Activated CD4-positive, alpha-beta T cell treated with anti-CD3 and anti-CD28 coated beads, Interleukin-2, Interleukin-6, amounts not matched to agents 100 ng/mL and 50 ng/mL, durations not matched to agents 16 hours and 8 hours (primary cell): ENCODE measurements around the gene GDNF.

ENCODE experiments used
- DNase-seq: peaks from one replicate; pipeline ENCODE4 v3.0.0-alpha.2; 2020

Gene GDNF

DNA sequence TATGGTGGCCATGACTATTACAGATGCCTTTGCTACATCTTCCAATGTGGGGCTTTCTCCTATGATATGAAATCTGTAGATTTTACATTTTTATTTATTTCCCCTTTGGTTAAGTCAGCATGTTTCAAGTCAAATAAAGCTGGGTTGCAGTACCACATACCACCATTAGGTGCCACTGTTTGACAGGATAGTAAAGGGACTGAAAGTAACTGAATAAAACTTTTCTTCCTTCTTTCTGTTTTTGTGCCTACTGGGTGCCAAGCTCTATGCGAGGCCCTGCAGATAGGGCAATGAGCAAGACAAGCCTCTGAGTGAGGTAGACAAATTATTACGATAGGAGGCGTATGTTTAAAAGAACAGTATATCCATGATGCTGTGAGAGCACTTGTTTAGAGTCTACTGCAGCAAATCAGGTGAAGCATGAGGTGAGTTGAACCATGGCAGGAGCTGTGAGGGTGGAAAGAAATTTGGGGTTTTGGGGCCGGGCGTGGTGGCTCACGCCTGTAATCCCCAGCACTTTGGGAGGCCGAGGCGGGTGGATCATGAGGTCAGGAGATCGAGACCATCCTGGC lies 64.8 kb downstream of the GDNF start:
- DNase-seq, result peak; percentile 43

DNA sequence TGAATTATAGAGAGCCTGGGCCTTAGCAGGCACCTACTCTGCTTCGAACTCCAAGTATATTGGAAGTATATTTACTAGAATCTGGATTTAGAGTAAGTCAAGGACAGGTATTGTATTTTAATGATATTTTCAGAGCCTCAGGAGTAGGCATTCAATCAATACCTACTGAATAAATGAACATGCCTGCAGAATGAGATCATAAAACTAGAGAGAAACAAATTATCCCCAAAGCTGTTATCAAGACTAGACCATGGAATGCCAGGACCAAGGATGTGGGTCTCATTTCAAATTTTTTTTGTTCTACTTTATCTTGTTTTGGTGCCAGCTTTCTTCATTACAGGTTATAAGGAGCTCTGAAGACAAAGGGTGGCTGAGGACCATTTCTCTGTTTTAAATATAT lies 66.0 kb downstream of the GDNF start:
- DNase-seq, result no peak

GRCh38 chr5:37772255-37772654 lies 67.6 kb downstream of the GDNF start:
- DNase-seq, result no peak

- no peak for DNase-seq
Observed at GRCh38 chr5:37771731-37772130, 68.1 kb downstream of the GDNF start.

DNA sequence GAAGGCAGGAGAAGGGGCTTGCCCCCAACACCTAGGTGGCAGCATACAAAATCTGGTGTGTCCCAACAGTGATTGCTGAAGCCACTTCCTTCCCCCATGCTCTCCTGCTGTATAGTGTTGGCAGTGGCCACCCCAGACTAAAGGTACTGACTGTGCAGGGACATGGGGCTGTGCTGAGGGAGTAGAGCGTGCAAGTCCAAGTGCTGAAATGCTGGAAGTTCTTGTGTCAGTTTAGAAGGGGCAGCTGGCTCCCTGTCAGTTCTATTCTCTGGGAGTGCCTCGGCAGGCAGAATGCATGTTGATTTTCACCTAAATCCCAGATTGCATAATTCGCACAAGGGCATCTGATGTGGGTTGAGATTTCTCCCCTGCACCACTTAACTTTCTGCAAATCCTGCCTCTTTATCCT lies 68.6 kb downstream of the GDNF start:
- no peak for DNase-seq

DNA sequence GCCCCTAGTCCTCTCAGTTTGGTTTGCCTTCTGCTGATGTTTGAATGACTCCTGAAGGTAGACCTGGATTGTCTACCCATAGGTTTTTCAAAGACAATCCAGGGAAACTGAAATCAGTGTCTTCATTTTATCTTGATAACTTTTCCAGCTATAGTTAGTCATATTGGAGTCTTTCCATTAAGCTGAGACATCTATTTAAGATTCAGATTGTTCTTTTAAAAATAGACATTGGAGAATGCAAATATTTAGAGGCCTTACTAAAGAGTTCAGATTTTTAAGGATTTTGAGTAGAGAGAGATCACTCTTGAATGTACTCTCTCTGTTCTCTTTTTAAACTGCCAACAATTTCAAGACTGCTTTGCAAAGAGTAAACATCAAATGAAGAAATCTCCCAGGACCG lies 69.1 kb downstream of the GDNF start:
- no peak for DNase-seq

- no peak for DNase-seq
Observed at GRCh38 chr5:37769840-37770239, 70.0 kb downstream of the GDNF start.

DNA sequence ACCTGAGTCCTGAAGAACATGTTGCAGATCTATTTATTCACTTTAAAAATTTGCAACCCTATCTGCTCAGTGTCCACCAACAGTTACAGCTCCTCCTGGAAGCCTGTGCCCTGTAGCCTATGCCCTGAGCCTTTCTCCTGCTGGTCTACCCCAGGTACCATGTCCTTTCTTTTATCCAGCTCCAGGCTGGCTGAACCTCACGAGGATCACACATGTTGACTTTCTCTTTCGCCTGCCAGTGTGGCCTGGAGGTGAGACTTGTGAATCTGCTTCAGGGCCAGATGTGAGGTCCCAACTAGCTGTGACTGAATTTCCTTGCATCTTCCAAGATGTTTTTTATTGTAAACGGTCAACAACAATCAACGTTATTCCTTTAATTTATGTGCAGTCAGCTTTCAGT lies 70.7 kb downstream of the GDNF start:
- no peak for DNase-seq

- no peak for DNase-seq
Observed at GRCh38 chr5:37768371-37768770, 71.5 kb downstream of the GDNF start.

DNA sequence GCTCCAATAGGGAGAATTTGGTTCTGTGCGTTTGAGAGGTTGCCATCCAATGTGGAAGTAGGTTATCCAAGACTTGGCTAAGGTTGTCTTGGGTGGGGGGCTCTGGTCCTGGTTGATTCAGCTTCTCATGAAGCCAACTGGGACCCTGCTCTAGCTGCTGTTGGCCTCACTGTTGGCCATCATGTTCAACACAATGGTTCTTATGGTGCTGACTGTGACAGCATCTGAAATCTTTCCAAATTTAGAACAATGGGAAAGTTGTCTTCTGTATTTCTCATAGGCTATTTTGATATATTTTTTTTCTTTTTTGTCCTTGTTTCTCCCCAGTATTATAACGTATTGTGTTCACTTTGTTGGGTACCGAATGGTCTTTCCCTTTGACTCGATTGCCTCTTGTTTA lies 71.9 kb downstream of the GDNF start:
- no peak for DNase-seq

DNA sequence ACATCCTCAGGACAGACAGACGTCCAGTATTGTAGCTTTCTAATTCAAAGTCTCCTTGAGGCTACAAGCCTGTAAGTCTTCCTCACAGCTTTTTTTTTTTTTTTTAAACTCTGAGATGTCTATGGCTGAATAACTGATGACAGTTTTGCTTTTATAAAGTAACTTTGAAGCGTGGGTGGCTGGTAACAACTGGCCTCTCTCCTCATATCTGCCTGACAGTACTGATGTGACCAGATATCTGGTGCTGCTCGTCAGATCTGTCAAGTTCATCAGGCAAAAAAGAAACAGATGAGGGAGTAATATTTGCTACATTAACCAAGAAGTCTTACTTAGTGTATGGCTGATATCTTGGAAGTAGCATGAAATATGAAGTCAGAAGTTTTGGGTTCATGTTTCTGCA lies 72.6 kb downstream of the GDNF start:
- no peak for DNase-seq
